SK-N-SH (cell line): Measurements from ENCODE around the gene MFSD11.

Experiments
- CTCF ChIP-seq: fragments of 200-600 bp; sonication (generic); IDR thresholded peaks from 2 replicates; pipeline ENCODE4 v1.6.1; 2017; ENCODE audit warnings: antibody characterized with exemption, mild to moderate bottlenecking, moderate library complexity
- EP300 ChIP-seq, 2 experiments: IDR thresholded peaks; 2 replicates each; pipeline versions ENCODE4 v1.4.0 to v1.6.1; 2012; ENCODE audit warnings: borderline replicate concordance in 1 of 2, low read depth in 1 of 2, low read length in 1 of 2
- EZH2phosphoT487 ChIP-seq: fragments of 200-600 bp; sonication (generic); IDR thresholded peaks from 2 replicates; pipeline ENCODE4 v1.6.1; 2017; ENCODE audit warnings: low read depth, mixed run types, mild to moderate bottlenecking, antibody characterized with exemption, moderate library complexity, borderline replicate concordance
- FOSL2 ChIP-seq: IDR thresholded peaks from 2 replicates; pipeline ENCODE4 v1.4.0; 2012; ENCODE audit warnings: low read depth, mild to moderate bottlenecking, moderate library complexity, borderline replicate concordance
- FOXJ3 ChIP-seq: sonication (generic); formaldehyde crosslinking; IDR thresholded peaks from 2 replicates; pipeline ENCODE4 v1.5.1; 2020; ENCODE audit warnings: mild to moderate bottlenecking, missing genetic modification reagents
- FOXM1 ChIP-seq: IDR thresholded peaks from 2 replicates; pipeline ENCODE4 v1.4.0; 2012; ENCODE audit warnings: low read depth, mild to moderate bottlenecking
- JUND ChIP-seq: IDR thresholded peaks from 2 replicates; pipeline ENCODE4 v1.4.0; 2012
- MXI1 ChIP-seq: IDR thresholded peaks from 2 replicates; pipeline ENCODE4 v1.6.1; 2012; ENCODE audit warnings: mild to moderate bottlenecking, low read depth, low read length, improper control_type of control experiment
- PBX3 ChIP-seq: IDR thresholded peaks from 2 replicates; pipeline ENCODE4; 2012
- POLR2AphosphoS5 ChIP-seq: IDR thresholded peaks from 2 replicates; pipeline ENCODE4 v1.6.1; 2012; ENCODE audit warnings: low read depth, low read length
- RAD21 ChIP-seq: IDR thresholded peaks from 2 replicates; pipeline ENCODE4 v1.6.1; 2012; ENCODE audit warnings: mild to moderate bottlenecking, low read length
- SIN3A ChIP-seq: IDR thresholded peaks from 2 replicates; pipeline ENCODE4 v1.6.1; 2012; ENCODE audit warnings: low read depth, mild to moderate bottlenecking, low read length, moderate library complexity, borderline replicate concordance
- ZBTB33 ChIP-seq: IDR thresholded peaks from 2 replicates; pipeline ENCODE4 v1.4.0; 2012; ENCODE audit warnings: low read depth, borderline replicate concordance

GRCh38 chr17:76727745-76728456 is 10.0 kb upstream of the MFSD11 start:
- TF ChIP-seq CTCF (no peak), MXI1 (no peak), POLR2AphosphoS5 (no peak), FOXJ3 (CRISPR knock-in tag) (no peak), EP300 (IDR thresholded peaks at IDR 0.05; ENCODE audit: borderline replicate concordance in 1 of 2, low read depth in 1 of 2, low read length in 1 of 2) (no peak), FOXM1 (no peak), PBX3 (no peak), EZH2phosphoT487 (no peak), ZBTB33 (no peak), SIN3A (no peak), RAD21 (no peak), FOSL2 (no peak), JUND (no peak)
